ENCODE results near the gene LYZL4. TPM values are rescaled to one million over a fixed set of nuclear protein-coding genes. Genes with fewer than 3 reads are reported as not detected.

Gene LYZL4
- total and polyA plus RNA-seq, 2 donors (not counting 1 experiment from before 2014, with no cell fraction given) = not detected

DNA sequence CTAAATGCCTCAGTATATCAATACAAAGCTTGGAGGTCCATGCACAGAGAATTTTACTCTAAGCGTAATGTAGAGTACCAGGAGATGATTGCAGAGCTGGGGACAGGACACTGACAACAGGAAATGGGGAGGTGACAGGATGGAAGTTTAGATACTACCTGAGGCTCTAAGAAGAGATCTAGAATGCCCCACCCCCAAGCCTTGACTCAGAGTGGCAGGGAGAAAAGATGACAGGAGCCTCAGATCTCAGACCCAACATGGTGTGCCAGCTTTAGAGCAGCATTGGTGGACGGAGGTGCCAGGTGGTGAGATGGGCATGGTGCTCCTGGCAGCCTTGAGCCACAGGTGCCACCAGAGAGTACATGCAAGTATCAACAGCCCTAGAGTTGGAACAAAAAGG lies 62.5 kb downstream of the LYZL4 start:
- Histone ChIP-seq H4K20me1 (ENCODE audit: control insufficient read depth, insufficient read depth, low read length, poor library complexity, severe bottlenecking) (no peaks in the 10 kb centered on the region), H3K9ac (ENCODE audit: low read length) (no peak overlapping the region), H3K4me3 (ENCODE audit: control extremely low read depth in 1 of 5, extremely low read depth in 1 of 5, insufficient read depth in 1 of 5, low read depth in 2 of 5, low read length in 4 of 5) (no peak overlapping the region), H3K4me1 (ENCODE audit: control insufficient read depth in 2 of 2, insufficient read depth in 2 of 2, low read length in 2 of 2) (no peaks in the 10 kb centered on the region), H3K27ac (ENCODE audit: low read length in 2 of 2) (no peak overlapping the region), H3K36me3 (replicated peaks in 1 of 2; ENCODE audit: control extremely low read depth in 1 of 2, control insufficient read depth in 1 of 2, extremely low read depth in 1 of 2, insufficient read depth in 2 of 2, low read length in 1 of 2) (no peaks in the 10 kb centered on the region), H3K9me3 (ENCODE audit: control extremely low read depth in 1 of 3, control insufficient read depth in 2 of 3, insufficient read depth in 1 of 3, low read length in 2 of 3) (peaks cover 0 to 5% (median 0%) of the 10 kb centered on the region in 3 donors), H3K4me2 (replicated peaks; ENCODE audit: low read depth, low read length, poor library complexity, severe bottlenecking) (no peak overlapping the region), H2AFZ (ENCODE audit: insufficient read depth, low read depth, low read length, poor library complexity, severe bottlenecking) (no peak overlapping the region), H3K27me3 (replicated peaks in 1 of 4; ENCODE audit: control extremely low read depth in 1 of 4, control insufficient read depth in 3 of 4, insufficient read depth in 4 of 4, low read length in 3 of 4) (no peaks in the 10 kb centered on the region), H3K79me2 (ENCODE audit: control insufficient read depth, insufficient read depth, low read length) (no peaks in the 10 kb centered on the region)
- 89% methylated on average over 1 of the region's 2 CpGs for WGBS (ENCODE audit: insufficient coverage)
- Mint-ChIP-seq H3K4me1 (peaks cover 4% of the 10 kb centered on the region), H3K9me3 (ENCODE audit: insufficient read depth) (no peaks in the 10 kb centered on the region), H3K27ac (no peak overlapping the region), H3K4me3 (no peak overlapping the region), H3K27me3 (peaks cover 22% of the 10 kb centered on the region)
- POLR2A ChIA-PET = no interaction called here
- ATAC-seq (ENCODE audit: low read depth) (no peak), DNase-seq (no peak)
- intact Hi-C loops (cut with micrococcal nuclease) = no loop called here
- CTCF ChIA-PET = no interaction called here
- TF ChIP-seq EZH2 (IDR thresholded peaks at IDR 0.05; ENCODE audit: borderline replicate concordance, insufficient read depth, low read depth, low read length, poor library complexity, severe bottlenecking) = no peak
- TF ChIP-seq, protein P1, sequence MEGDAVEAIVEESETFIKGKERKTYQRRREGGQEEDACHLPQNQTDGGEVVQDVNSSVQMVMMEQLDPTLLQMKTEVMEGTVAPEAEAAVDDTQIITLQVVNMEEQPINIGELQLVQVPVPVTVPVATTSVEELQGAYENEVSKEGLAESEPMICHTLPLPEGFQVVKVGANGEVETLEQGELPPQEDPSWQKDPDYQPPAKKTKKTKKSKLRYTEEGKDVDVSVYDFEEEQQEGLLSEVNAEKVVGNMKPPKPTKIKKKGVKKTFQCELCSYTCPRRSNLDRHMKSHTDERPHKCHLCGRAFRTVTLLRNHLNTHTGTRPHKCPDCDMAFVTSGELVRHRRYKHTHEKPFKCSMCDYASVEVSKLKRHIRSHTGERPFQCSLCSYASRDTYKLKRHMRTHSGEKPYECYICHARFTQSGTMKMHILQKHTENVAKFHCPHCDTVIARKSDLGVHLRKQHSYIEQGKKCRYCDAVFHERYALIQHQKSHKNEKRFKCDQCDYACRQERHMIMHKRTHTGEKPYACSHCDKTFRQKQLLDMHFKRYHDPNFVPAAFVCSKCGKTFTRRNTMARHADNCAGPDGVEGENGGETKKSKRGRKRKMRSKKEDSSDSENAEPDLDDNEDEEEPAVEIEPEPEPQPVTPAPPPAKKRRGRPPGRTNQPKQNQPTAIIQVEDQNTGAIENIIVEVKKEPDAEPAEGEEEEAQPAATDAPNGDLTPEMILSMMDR (IDR thresholded peaks at IDR 0.05) = no peak

Other genes starting within 250 kb of the LYZL4 start
- not detected in 2 replicates for gene CCK, start 144.4 kb downstream of the LYZL4 start, total RNA-seq
- gene CCK, start 144.4 kb downstream of the LYZL4 start, polyA plus RNA-seq = not detected in 2 replicates
- 5.8 and 8.3 TPM in 2 replicates for gene VIPR1, start 92.0 kb upstream of the LYZL4 start, total RNA-seq
- gene VIPR1, start 92.0 kb upstream of the LYZL4 start, polyA plus RNA-seq = 0.79 and 8.0 TPM in 2 replicates
- 44.8 and 51.4 TPM in 2 replicates for gene SEC22C, start 171.4 kb upstream of the LYZL4 start, total RNA-seq
- 19.2 and 30.6 TPM in 2 replicates for gene SEC22C, start 171.4 kb upstream of the LYZL4 start, polyA plus RNA-seq
- gene SS18L2, start 180.2 kb upstream of the LYZL4 start, total RNA-seq = 42.0 and 50.8 TPM in 2 replicates
- 69.4 and 91.7 TPM in 2 replicates for gene SS18L2, start 180.2 kb upstream of the LYZL4 start, polyA plus RNA-seq
- 227 and 233 TPM in 2 replicates for gene NKTR, start 190.1 kb upstream of the LYZL4 start, total RNA-seq
- 58.0 and 106 TPM in 2 replicates for gene NKTR, start 190.1 kb upstream of the LYZL4 start, polyA plus RNA-seq
- gene ZBTB47, start 243.1 kb upstream of the LYZL4 start, total RNA-seq = 1.6 TPM in 2 replicates
- gene ZBTB47, start 243.1 kb upstream of the LYZL4 start, polyA plus RNA-seq = 0.09 and 0.34 TPM in 2 replicates

Measured in B cell (primary cell).